Lower lobe of right lung (tissue), 2 donors: Measurements from ENCODE around the gene TM7SF2. TPM values are rescaled to one million over a fixed set of nuclear protein-coding genes. Genes with fewer than 3 reads are reported as not detected.

Experiments used
- ATAC-seq, 2 donors: fragments of 200-7000 bp; cut with Tn5 transposase; one replicate each; pipeline ENCODE4 v1.9.1; 2020 to 2022; ENCODE audit warnings: mild to moderate bottlenecking in 2 of 2, moderate library complexity in 2 of 2
- DNase-seq: peaks from one replicate; pipeline ENCODE4 v3.0.0-alpha.2; 2020
- H3K27ac ChIP-seq: fragments of 200-600 bp; one replicate; pipeline ENCODE4 v1.8.0; 2022
- H3K27me3 ChIP-seq: fragments of 200-600 bp; one replicate; pipeline ENCODE4 v1.8.0; 2022; ENCODE audit warnings: low read depth
- H3K36me3 ChIP-seq: fragments of 200-600 bp; one replicate; pipeline ENCODE4 v1.8.0; 2022; ENCODE audit warnings: mild to moderate bottlenecking
- H3K4me1 ChIP-seq: fragments of 200-600 bp; one replicate; pipeline ENCODE4 v1.8.0; 2022
- H3K4me3 ChIP-seq: fragments of 200-600 bp; one replicate; pipeline ENCODE4 v1.8.0; 2022; ENCODE audit warnings: mild to moderate bottlenecking
- H3K9me3 ChIP-seq: fragments of 200-600 bp; one replicate; pipeline ENCODE4 v1.8.0; 2022
- intact Hi-C: fragments of 100-400 bp; cut with DNase I; formaldehyde crosslinking; loops from one replicate; pipeline ENCODE4 v1.11.0; 2022
- long read RNA-seq: library from polyadenylated mRNA; unstranded; transcript quantifications from one replicate; pipeline ENCODE4 v2.0.0, GENCODE V29; 2021
- total RNA-seq: library from RNA; stranded (reverse); fragmentation: NEBNext Ultra II Directional; extraction: Animal tissue kit (Norgen Biotek cat#: 25700); gene quantifications from one replicate; pipeline ENCODE4 v1.2.1, GENCODE V29; 2021
- TF ChIP-seq, protein P1 (sequence below): fragments of 200-600 bp; IDR thresholded peaks from one replicate; pipeline ENCODE4 v1.8.0; 2022; ENCODE audit warnings: antibody characterized with exemption, mild to moderate bottlenecking
- donor health status: DM: no; HTN: yes; CAD: no; lungs with severe emphysema.

Gene TM7SF2
- total RNA-seq = 38.8 TPM
- long read RNA-seq, transcript TM7SF2-201 (10 exons, 1,722 nt) = major isoform, 48 of 70 reads
- long read RNA-seq, partial matches to known transcripts = 8 of 70 reads
- long read RNA-seq, other reads (novel, unspliced or antisense) = 9 of 70 reads

GRCh38 chr11:65111744-65112545, at the start of gene TM7SF2:
TSS of gene TM7SF2 (plus strand) at chr11:65111872. CDS start at chr11:65112016, 144 bp downstream.
- Histone ChIP-seq H3K27me3 (no peaks in the 10 kb centered on the region), H3K4me3 (peak within 1 kb of the TSS; percentile 60), H3K27ac (peak within 1 kb of the TSS; percentile 74), H3K4me1 (peaks cover 48% of the 10 kb centered on the region), H3K36me3 (peaks cover 45% of the 10 kb centered on the region), H3K9me3 (no peaks in the 10 kb centered on the region)
- DNase-seq (peak; percentile 99), ATAC-seq (peak; percentile 92 to 94)
- TF ChIP-seq, protein P1, sequence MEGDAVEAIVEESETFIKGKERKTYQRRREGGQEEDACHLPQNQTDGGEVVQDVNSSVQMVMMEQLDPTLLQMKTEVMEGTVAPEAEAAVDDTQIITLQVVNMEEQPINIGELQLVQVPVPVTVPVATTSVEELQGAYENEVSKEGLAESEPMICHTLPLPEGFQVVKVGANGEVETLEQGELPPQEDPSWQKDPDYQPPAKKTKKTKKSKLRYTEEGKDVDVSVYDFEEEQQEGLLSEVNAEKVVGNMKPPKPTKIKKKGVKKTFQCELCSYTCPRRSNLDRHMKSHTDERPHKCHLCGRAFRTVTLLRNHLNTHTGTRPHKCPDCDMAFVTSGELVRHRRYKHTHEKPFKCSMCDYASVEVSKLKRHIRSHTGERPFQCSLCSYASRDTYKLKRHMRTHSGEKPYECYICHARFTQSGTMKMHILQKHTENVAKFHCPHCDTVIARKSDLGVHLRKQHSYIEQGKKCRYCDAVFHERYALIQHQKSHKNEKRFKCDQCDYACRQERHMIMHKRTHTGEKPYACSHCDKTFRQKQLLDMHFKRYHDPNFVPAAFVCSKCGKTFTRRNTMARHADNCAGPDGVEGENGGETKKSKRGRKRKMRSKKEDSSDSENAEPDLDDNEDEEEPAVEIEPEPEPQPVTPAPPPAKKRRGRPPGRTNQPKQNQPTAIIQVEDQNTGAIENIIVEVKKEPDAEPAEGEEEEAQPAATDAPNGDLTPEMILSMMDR = no peak
- intact Hi-C loops = no loop called here

GRCh38 chr11:65063532-65063931, 48.1 kb upstream of the TM7SF2 start:
- H3K27ac ChIP-seq = no peak overlapping the region
- no peaks in the 10 kb centered on the region for H3K4me1 ChIP-seq
- DNase-seq (no peak), ATAC-seq (no peak)
- no peaks in the 10 kb centered on the region for H3K9me3 ChIP-seq
- intact Hi-C loops = no loop called here
- H3K36me3 ChIP-seq = no peaks in the 10 kb centered on the region
- no peak overlapping the region for H3K4me3 ChIP-seq
- TF ChIP-seq, protein P1 = no peak
- no peaks in the 10 kb centered on the region for H3K27me3 ChIP-seq

- DNase-seq (no peak), ATAC-seq (no peak)
- intact Hi-C loops = no loop called here
- Histone ChIP-seq H3K27me3 (no peaks in the 10 kb centered on the region), H3K4me1 (no peaks in the 10 kb centered on the region), H3K36me3 (no peaks in the 10 kb centered on the region), H3K9me3 (no peaks in the 10 kb centered on the region), H3K27ac (no peak overlapping the region), H3K4me3 (no peak overlapping the region)
- TF ChIP-seq, protein P1 = no peak
Observed at GRCh38 chr11:65064847-65065240, 46.8 kb upstream of the TM7SF2 start.

DNA sequence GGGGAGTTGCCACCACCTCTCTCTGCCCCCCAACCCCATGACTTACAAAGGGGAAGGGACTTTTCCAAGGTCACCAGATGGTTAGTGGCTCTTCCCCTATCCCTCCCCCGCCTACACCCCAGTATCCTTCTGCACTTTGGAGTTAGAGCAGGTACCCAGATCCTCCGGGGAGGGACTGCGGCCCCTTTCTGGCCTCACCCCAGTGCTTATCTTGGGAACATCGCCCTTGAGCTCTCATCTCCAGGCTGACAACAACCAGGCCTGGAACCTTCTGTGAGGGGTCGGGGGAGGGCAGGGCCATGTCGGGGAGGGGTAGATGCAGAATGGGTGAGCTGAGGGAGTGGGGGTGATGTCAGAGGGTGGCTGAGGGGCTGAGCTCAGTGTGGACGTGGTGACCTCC, 45.8 kb upstream of the TM7SF2 start:
- ATAC-seq = no peak
- TF ChIP-seq, protein P1 = no peak
- Histone ChIP-seq H3K27me3 (no peaks in the 10 kb centered on the region), H3K27ac (no peak overlapping the region), H3K4me1 (no peaks in the 10 kb centered on the region), H3K9me3 (no peaks in the 10 kb centered on the region), H3K4me3 (no peak overlapping the region), H3K36me3 (no peaks in the 10 kb centered on the region)
- no peak for DNase-seq
- intact Hi-C loops = no loop called here

DNA sequence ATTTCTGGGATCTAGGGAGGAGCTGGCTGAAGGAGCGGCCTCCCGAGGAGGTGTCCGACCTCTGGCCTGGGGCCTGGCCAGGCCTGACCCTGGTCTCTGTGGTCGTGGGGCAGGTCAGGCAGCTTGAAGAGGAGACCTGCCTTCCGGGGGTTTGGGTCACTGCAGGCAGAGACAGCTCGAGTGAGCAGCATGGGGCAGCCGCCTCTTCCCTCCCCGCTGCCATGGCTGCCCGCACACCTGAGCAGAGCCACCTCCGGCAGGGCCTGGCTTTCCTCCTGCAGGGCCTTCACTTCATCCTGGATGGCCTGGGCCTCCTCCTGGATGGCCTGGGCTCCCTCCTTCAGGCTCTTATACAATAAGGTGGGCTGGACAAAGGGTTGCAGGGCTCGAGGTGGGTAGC, 45.4 kb upstream of the TM7SF2 start:
- ATAC-seq = no peak
- intact Hi-C loops = no loop called here

More for the DNA sequence above, 45.4 kb upstream of the TM7SF2 start:
- no peaks in the 10 kb centered on the region for H3K4me1 ChIP-seq
- no peak overlapping the region for H3K27ac ChIP-seq
- H3K4me3 ChIP-seq = no peak overlapping the region
- H3K36me3 ChIP-seq = no peaks in the 10 kb centered on the region
- TF ChIP-seq, protein P1 = no peak
- no peak for DNase-seq
- H3K27me3 ChIP-seq = no peaks in the 10 kb centered on the region
- no peaks in the 10 kb centered on the region for H3K9me3 ChIP-seq
